ENCODE data around the gene GTPBP6.

The GTPBP6 gene

DNA sequence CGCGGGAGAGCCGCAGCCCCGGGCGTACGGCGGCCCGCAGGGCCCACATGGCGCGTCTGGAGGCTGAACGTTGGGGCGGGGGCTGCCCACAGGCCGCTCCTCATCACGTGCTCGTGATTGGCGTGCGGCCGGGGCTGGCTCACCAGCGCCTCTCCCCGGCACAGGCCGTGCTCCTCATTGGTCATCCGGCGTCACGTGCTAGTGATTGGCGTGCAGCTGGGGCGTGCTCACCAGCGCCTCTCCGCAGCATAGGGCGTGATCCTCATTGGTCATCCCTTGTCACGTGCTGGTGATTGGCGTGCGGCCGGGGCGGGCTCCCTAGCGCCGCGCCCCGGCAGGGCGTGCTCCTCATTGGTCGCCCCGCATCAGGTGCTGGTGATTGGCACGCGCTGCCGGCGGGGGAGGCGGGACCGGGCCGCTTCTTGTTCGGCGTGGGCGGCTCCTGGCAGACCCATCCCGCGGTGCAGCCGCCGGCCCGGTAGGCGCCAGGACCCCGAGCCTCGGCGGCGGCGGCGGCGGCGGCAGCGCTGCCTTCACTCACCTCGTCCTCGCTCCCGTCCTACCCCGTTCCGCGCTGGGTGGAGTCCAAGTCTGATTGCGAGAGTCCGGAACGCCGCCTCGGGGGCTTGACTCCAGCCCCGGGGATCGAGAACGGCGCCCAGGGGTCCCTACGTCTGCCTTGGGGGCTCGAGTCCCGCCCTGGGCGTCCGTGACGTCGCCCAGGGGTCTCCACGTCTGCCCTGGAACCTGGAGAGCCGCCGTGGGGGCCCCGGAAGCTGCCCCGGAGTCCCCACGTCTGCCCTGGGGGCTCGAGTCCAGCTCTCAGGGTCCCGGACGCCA lies at the start of gene GTPBP6:
Gene GTPBP6, minus strand, starts transcription at position 58 of the 840 bp plus-strand sequence. Its CDS starts 9 bp downstream, at position 49.
- DNase-seq = peak; percentile 100

- DNase-seq = no peak
These were observed 49.3 kb upstream of the GTPBP6 start for GRCh38 chrX:367866-368265.

GRCh38 chrX:367349-367748 lies 48.8 kb upstream of the GTPBP6 start:
- no peak for DNase-seq

DNA sequence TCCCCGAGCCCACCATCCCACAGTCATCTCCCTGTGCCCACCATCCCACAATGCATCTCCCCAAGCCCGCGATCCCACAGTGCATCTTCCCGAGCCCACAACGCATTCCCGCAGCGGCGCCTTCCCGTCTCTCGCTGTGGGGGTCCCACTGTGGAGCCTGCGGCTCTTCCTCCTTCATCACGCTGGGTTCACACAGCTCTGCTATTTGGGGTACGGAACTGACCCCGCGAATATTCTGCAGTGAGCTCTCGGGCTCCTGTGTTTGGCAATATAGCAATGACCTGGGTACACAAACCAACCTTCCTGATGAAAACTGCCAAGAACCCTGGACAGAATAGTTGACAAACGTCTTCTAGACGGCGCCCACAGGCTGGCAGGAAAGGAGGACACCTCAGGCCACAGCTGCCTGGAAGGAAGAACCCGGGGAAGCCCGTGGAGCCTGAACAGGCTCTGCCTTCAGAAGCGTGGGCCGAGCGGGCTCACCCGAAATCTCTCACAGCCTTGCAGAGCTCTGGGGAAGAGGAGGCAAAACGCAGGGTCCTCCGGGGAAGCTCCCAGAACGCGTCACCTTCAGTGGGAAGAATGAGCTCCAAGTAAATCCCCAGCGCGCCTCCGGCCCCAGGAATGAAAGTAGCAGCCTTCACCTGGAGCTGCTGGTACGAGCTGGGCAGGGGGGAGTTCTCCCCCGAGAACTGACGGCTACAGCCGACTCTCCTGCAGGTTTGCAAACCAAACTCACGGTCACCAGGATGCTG lies 45.2 kb upstream of the GTPBP6 start:
- no peak for DNase-seq

DNA sequence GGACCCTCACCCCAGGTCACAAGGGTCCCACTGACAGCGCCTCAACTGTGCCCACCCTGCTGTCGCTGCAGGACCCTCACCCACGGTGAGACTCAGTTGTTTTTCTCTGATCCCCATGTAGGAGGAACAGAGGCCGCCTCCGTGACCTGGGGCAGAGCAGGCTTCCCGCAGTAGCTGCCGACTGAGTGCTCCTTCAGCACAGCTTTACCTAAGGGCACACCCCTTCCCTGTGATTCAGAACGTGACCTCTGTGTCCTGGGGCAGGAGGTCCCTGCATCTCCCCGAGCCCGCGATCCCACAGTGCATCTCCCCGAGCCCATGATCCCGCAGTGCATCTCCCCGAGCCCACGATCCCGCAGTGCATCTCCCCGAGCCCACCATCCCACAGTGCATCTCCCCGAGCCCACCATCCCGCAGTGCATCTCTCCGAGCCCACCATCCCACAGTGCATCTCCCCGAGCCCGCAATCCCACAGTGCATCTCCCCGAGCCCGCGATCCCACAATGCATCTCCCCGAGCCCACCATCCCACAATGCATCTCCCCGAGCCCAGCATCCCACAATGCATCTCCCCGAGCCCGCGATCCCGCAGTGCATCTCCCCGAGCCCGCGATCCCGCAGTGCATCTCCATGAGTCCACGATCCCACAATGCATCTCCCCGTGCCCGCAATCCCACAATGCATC lies 44.5 kb upstream of the GTPBP6 start:
- DNase-seq = no peak

- no peak for DNase-seq
These were observed 43.8 kb upstream of the GTPBP6 start for GRCh38 chrX:362351-362750.

DNA sequence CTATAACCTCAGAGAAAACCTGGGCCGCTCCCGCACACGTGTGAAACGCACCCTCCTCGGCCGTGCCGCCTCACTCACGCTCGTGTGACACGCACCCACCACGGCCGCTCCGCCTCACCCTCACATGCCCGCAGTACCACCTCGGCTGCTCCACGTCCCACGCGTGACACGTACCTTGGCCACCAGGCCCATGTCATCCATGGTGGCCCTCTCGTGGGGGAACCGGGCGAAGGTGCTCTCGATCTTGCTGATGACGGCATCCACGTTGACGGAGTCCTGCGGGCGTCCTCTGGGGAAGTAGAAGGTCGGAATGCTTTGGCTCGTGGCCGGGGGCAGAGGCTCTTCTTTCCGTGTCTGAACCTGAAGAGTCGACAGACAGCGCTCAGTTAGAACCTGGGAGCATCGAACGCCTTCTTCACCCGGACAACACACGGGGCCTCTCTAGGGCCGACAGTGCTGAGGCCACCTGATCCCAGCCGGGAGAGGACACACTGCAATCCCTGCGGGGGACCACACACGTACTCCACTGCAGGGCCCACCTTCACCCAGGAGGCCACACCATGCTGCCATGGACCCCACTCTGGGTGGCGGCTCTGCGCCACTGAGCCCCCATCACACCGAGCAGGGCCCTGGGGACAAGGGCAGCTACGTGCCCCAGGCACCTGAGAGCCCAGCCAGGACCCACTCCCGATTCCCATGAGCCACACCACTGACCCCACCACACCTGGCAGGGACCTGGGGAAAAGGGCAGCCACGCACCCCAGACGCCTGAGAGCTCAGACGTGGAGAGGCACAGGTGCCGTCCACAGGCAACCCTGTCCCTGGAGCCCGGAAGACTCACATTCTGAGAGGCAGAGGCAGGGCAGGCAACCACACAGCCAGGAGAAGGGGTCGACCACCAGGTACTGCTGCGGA lies 42.9 kb upstream of the GTPBP6 start:
- no peak for DNase-seq

DNA sequence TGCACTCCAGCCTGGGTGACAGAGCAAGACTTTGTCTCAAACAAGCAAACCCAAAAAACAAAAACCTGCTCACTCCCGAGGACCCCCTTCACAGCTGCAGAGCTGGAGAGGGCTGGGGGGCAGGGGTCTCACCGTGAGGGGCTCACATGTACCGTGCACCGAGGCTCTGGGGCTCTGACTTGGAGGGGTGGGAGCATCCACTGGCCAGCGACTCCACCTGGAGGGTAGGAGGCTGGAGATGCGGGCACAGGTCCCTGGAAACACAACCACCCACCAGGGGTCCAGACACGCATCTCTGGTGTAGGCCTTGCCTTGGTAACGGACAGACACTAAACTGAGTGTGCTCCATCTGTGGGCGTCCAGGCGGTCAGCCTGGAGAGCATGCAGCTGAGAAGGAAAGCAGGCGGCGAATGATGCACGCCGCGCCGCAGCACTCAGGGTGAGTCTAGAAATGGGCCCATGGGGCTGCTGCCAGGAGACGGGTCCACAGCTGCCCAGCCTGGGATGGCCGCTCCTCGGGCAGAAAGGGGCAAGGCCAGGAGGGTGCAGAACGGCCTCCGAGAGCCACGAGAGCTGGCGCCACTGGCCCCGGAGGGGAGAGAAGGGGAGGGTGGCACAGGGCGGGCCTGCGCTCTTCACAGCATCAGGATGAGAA lies 42.0 kb upstream of the GTPBP6 start:
- no peak for DNase-seq

- no peak for DNase-seq
These were observed 40.1 kb upstream of the GTPBP6 start for GRCh38 chrX:358651-359143.

DNA sequence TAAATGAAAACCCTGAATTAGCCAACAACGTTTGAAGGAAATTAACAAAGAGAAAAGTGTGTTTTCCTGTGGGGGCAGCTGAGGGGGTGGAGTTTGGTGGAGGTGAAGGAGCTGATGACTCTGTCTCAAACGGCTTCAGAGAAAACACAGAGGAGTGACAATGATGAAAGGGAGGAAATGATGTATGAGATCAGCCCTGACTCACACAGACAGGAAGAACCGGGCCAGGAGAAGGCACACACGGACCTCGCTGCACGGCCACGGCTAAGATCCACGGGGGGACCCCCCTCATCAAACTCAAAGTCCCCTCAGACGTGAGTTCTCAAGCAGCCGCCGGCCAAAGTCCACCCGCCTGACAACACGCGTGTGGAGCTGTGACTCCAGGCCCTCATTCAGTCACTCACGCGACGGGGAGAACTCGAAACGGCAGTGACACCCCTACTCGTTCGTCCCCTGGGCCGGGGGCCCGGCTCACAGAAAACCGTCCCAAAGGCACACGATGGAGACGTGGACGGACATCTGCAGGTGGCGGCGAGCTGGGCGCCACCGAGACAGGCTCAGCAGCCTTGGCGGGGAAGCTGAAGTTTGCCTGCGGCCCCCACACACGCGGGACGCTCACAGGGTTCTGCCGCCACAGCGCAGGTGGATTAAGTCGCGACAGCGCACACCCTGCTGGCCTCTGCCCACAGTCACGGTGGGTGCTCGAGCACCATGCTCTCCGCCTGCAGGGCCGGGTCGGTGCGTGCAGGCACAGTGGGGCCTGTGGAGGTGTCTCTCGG lies 39.3 kb upstream of the GTPBP6 start:
- DNase-seq = peak; percentile 23

DNA sequence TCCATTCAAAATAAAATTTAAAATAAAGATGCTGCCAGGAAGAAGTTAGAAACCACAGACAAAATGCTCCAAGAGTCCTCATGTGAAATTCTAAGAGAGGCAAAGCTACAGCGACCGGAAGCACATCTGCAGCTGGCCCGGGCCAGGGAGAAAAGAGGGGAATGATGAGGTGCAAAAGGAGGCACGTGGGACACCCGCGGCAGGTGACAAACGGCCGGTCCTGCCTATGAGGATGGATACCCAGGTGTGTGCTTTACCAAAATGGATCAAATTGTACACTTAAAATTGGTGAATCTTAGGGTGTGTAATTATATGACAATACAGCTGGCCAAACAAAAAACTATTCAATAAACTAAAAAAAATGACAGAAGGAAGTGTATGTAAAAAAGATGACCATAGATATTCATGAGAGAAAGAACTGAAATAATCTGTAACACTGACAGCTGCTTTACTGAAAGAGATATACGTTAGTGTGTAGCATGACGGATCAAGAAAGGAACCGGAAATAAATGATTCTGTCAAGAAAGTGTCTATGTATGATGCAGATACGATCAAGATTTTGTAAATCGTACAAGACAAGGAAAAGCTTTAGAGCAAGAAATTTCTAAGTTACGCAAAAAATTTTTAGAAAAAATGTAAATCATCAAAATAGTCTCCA lies 38.6 kb upstream of the GTPBP6 start:
- DNase-seq = no peak

GRCh38 chrX:356385-357034 lies 37.9 kb upstream of the GTPBP6 start:
- DNase-seq = no peak

- no peak for DNase-seq
These were observed 36.9 kb upstream of the GTPBP6 start for GRCh38 chrX:355329-356050.

DNA sequence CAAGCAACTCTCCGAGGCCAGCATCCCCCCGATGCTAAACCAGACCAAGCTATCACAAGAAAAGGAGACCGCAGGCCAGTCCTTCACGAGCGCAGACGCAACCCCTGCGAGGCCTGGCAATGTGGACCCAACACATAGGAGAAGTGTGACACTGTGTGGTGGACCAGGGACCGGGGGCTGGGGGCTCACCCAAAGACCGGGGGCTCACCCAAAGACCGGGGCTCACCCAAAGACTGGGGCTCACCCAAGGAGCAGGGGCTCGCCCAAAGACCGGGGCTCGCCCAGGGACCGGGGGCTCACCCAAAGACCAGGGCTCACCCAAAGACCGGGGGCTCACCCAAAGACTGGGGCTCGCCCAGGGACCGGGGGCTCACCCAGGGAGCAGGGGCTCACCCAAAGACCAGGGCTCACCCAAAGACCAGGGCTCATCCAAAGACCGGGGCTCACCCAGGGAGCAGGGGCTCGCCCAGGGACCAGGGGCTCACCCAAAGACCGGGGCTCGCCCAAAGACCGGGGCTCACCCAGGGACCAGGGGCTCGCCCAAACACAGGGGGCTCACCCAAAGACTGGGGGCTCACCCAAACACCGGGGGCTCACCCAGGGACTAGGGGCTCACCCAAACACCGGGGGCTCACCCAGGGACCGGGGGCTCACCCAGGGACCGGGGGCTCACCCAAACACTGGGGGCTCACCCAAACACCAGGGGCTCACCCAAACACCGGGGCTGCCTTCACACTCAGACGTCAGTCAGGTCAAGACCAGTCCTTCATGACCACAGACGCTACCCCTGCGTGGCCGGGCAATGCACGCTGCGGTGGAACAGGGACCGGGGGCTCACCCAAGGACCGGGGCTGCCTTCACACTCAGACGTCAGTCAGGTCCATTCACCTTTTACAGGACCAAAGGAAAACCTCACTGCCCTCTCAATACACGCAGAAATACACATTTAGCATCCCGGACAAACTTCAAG lies 35.3 kb upstream of the GTPBP6 start:
- DNase-seq = no peak

- no peak for DNase-seq
These were observed 34.2 kb upstream of the GTPBP6 start for GRCh38 chrX:352582-353314.

DNA sequence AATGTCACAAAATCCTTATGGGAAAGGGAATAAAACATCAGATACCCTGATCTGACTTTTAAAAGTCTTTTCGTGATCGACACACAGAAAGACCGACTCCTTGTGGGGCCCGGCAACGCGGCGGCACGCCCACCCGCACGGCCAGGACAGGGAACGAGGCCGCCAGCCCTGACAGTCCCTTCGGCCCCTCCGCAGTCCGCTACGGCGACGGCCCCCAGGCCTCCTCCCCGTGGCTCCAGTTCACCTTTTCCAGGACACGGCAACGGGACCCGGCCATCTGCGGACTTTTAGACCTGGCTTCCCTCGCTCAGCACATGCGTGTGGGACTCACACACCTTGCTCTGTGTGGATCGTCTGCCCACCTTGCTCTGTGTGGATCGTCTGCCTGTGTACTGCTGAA lies 33.6 kb upstream of the GTPBP6 start:
- no peak for DNase-seq

DNA sequence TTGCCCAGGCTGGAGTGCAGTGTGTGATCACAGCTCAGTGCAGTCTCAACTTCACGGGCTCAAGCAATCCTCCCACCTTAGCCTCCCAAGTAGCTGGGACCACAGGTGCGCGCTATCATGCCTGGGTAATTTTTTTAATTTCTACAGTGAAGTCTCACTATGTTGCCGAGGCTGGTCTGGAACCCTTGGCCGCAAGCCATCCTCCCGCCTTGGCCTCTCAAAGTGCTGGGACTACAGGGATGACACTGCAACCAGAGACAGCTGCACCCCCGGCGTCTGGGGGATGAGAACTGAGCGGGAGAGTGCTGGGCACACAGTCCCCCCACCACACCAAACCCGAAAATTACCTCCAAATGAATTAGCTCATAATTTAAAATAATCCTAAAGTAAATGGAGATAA lies 33.1 kb upstream of the GTPBP6 start:
- DNase-seq = no peak

All from inflammatory macrophage treated with lipopolysaccharide for 4 hours (primary cell).